ACC112 (cell line): ENCODE data around the gene ZC3H10.
A peak's percentile ranks its signal among the peaks of the same experiment; 100 is the strongest.
"Not testable (repeated sequence)": the region's sequence is repeated elsewhere in the genome, so short reads cannot be mapped to it uniquely, and the experiment has no call there.

Source experiments
- H2AFZ ChIP-seq: fragments of 200-600 bp; sonication (generic); one replicate; pipeline ENCODE4 v1.6.0; 2017; ENCODE audit warnings: antibody characterized with exemption, low read length; ENCODE audit not compliant: unreplicated experiment
- H3K27ac ChIP-seq: fragments of 200-600 bp; sonication (generic); 2 replicates; pipeline ENCODE4 v1.5.1; 2014; ENCODE audit warnings: low read depth, mild to moderate bottlenecking, antibody characterized with exemption, low read length, moderate library complexity
- H3K27me3 ChIP-seq: fragments of 200-600 bp; sonication (generic); 2 replicates; pipeline ENCODE4 v1.6.1; 2014; ENCODE audit warnings: mild to moderate bottlenecking, antibody characterized with exemption, low read length, moderate library complexity, mixed read lengths; ENCODE audit not compliant: insufficient read depth
- H3K36me3 ChIP-seq: fragments of 200-600 bp; sonication (generic); 2 replicates; pipeline ENCODE4 v1.6.1; 2016; ENCODE audit warnings: mild to moderate bottlenecking, antibody characterized with exemption, low read length, moderate library complexity, mixed read lengths; ENCODE audit not compliant: insufficient read depth
- H3K4me1 ChIP-seq: fragments of 200-600 bp; sonication (generic); one replicate; pipeline ENCODE4 v1.6.1; 2016; ENCODE audit warnings: low read length, mixed read lengths; ENCODE audit not compliant: insufficient read depth, unreplicated experiment, control insufficient read depth
- H3K4me3 ChIP-seq: fragments of 200-600 bp; sonication (generic); 2 replicates; pipeline ENCODE4 v1.5.1; 2014; ENCODE audit warnings: mild to moderate bottlenecking, low read depth, low read length
- H3K79me2 ChIP-seq: fragments of 200-600 bp; sonication (generic); one replicate; pipeline ENCODE4 v1.6.0; 2016; ENCODE audit warnings: low read length; ENCODE audit not compliant: control insufficient read depth, unreplicated experiment, insufficient read depth

The ZC3H10 gene

GRCh38 chr12:56154818-56155217 is 36.8 kb downstream of the ZC3H10 start:
- no peaks in the 10 kb centered on the region for H3K27me3 ChIP-seq
- H3K27ac ChIP-seq, result no peak overlapping the region
- H3K4me3 ChIP-seq, result no peak overlapping the region
- peaks cover 19% of the 10 kb centered on the region for H3K79me2 ChIP-seq
- no peak overlapping the region for H2AFZ ChIP-seq
- H3K4me1 ChIP-seq, result peaks cover 27% of the 10 kb centered on the region
- peaks cover 7% of the 10 kb centered on the region; the same call in 1 of the 2 replicates for H3K36me3 ChIP-seq

- Histone ChIP-seq H2AFZ (no peak overlapping the region), H3K27me3 (no peaks in the 10 kb centered on the region), H3K36me3 (peaks cover 12% of the 10 kb centered on the region; the same call in 1 of the 2 replicates), H3K4me1 (peaks cover 29% of the 10 kb centered on the region), H3K79me2 (peaks cover 24% of the 10 kb centered on the region), H3K27ac (no peak overlapping the region), H3K4me3 (no peak overlapping the region)
Measured at GRCh38 chr12:56155256-56155845, 37.3 kb downstream of the ZC3H10 start.

GRCh38 chr12:56156464-56157200 is 38.6 kb downstream of the ZC3H10 start:
- peak overlapping the region; percentile 74 for H3K4me3 ChIP-seq
- peaks cover 35% of the 10 kb centered on the region for H3K79me2 ChIP-seq
- H3K27me3 ChIP-seq, H2AFZ ChIP-seq: not testable (repeated sequence)
- H3K4me1 ChIP-seq, result peaks cover 30% of the 10 kb centered on the region
- peaks cover 24% of the 10 kb centered on the region; the same call in 1 of the 2 replicates for H3K36me3 ChIP-seq
- H3K27ac ChIP-seq, result peak overlapping the region; percentile 49

GRCh38 chr12:56157201-56158028 is 39.3 kb downstream of the ZC3H10 start:
- peak overlapping the region; percentile 74 for H3K4me3 ChIP-seq
- no peaks in the 10 kb centered on the region for H3K27me3 ChIP-seq
- H3K36me3 ChIP-seq, result peaks cover 30% of the 10 kb centered on the region; the same call in 1 of the 2 replicates
- peaks cover 32% of the 10 kb centered on the region for H3K4me1 ChIP-seq
- peaks cover 33% of the 10 kb centered on the region for H3K79me2 ChIP-seq
- peak overlapping the region; percentile 57 for H2AFZ ChIP-seq
- peak overlapping the region; percentile 49 for H3K27ac ChIP-seq

GRCh38 chr12:56158029-56158925 is 40.2 kb downstream of the ZC3H10 start, which contains the start of gene MYL6:
MYL6 (plus strand) TSS chr12:56158359; CDS start chr12:56158402, 43 bp downstream.
- Histone ChIP-seq H3K27ac (peak within 1 kb of the TSS; percentile 84), H3K36me3 (peaks cover 35% of the 10 kb centered on the region; the same call in 1 of the 2 replicates), H2AFZ (peak within 1 kb of the TSS; percentile 57), H3K4me1 (peaks cover 28% of the 10 kb centered on the region), H3K27me3 (no peaks in the 10 kb centered on the region), H3K79me2 (peaks cover 33% of the 10 kb centered on the region), H3K4me3 (peak within 1 kb of the TSS; percentile 96)

- Histone ChIP-seq H3K36me3 (peaks cover 42% of the 10 kb centered on the region; the same call in 1 of the 2 replicates), H3K27ac (peak overlapping the region; percentile 84), H3K79me2 (peaks cover 33% of the 10 kb centered on the region), H3K4me3 (peak overlapping the region; percentile 96), H2AFZ (no peak overlapping the region), H3K4me1 (peaks cover 22% of the 10 kb centered on the region), H3K27me3 (no peaks in the 10 kb centered on the region)
Measured at GRCh38 chr12:56158926-56159461, 40.9 kb downstream of the ZC3H10 start.

- H2AFZ ChIP-seq, result no peak overlapping the region
- H3K4me3 ChIP-seq, result peak overlapping the region; percentile 96
- no peaks in the 10 kb centered on the region for H3K27me3 ChIP-seq
- peaks cover 22% of the 10 kb centered on the region for H3K4me1 ChIP-seq
- H3K27ac ChIP-seq, result peak overlapping the region; percentile 84
- H3K36me3 ChIP-seq, result peaks cover 45% of the 10 kb centered on the region; the same call in 1 of the 2 replicates
- peaks cover 33% of the 10 kb centered on the region for H3K79me2 ChIP-seq
Measured at GRCh38 chr12:56159482-56160192, 41.6 kb downstream of the ZC3H10 start.

- H3K27me3 ChIP-seq, result no peaks in the 10 kb centered on the region
- H3K4me1 ChIP-seq, result peaks cover 22% of the 10 kb centered on the region
- H3K36me3 ChIP-seq, result peaks cover 45% of the 10 kb centered on the region; the same call in 1 of the 2 replicates
- peaks cover 33% of the 10 kb centered on the region for H3K79me2 ChIP-seq
- no peak overlapping the region for H2AFZ ChIP-seq
- peak overlapping the region; percentile 84 for H3K27ac ChIP-seq
- peak overlapping the region; percentile 96 for H3K4me3 ChIP-seq
Measured at GRCh38 chr12:56160193-56160763, 42.2 kb downstream of the ZC3H10 start.
